ENCODE measurements around the gene GMPS.
"Not testable (repeated sequence)": the region's sequence is repeated elsewhere in the genome, so short reads cannot be mapped to it uniquely, and the experiment has no call there.

The GMPS gene

DNA sequence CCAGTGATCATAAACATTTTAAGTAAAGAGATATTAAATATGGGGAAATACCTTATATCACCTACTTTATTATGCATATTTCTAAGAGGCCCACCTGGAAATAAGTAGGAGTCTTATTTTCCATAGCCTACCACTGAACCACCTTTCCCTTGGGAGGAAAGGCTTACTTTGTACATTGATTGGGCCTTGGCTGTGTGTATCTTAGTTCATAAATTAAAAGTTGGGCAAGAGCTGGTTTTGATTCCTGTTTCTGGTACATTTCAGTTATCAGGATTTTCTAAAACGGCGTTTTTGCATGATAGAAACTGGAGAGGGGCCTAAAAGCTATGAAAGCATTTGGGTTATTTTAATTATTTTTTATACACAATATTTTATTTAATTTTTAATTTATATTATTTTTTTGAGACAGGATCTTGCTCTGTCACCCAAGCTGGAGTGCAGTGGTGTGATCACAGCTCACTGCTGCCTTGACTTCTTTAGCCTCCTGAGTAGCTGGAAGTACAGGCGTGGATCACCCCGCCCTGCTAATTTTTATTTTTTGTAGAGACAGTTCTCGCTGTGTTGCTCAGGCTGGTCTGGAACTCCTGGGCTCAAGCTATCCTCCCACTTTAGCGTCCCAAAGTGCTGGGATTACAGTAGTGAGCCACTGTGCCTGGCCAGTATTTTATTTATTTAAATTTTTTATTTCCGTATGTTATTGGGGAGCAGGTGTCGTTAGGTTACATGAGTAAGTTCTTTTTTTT lies 2.6 kb downstream of the GMPS start:
- no peak for DNase-seq

DNA sequence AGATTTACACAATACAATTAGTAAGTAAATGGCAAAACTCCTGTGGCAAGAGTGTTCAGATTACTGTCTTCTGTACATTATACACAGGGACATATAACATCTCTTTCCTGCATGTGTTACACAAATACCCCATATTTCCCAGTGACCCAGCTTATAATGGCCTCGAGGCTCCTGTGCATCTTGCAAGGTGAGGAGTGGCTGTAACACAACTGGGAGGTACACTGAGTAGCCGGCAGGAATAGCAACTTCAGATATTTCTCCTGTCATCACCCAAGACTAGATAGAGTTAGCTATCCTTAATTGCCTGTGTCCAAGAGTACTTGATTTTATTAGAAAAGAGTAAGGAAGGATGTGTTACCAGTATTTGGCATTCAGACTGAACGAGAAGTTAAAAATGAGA lies 5.6 kb downstream of the GMPS start:
- DNase-seq = no peak

DNA sequence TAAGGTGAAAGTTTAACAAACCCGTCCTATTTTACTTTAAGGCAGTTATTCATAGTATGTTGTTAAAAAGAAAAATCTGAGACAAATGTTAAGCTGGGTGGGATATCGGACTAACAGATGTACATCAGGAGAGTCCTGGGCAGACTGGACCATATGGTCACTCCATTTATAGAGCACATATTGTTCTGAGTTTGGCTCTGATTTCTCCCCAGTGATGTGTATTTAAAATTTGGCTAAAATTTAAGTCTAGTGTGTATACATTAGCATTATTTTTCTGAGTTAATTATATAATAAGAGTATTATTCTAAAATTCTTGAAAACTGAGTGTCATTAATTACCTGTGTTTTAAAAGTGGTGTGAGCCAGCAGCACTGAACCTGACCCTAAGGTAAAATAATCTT lies 6.1 kb downstream of the GMPS start:
- no peak for DNase-seq

DNA sequence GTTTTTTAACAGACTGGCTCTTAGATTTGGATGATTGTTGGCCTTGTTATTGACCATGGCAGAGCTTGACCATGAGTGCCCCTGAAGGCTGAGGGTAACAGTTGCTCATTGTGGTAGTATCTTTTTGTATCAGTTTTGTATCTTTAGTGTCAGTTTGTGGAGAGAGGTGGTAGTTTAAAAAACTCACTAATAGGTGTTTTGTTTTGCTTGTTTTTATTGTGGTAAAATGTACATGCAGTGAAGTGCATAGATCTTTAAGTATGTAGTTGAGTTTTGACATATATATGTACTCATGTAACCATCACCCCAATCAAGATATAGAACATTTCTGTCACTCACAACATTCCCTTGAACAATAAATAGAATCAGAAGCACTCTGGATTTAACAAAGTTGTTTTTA lies 9.8 kb downstream of the GMPS start:
- DNase-seq = no peak

DNA sequence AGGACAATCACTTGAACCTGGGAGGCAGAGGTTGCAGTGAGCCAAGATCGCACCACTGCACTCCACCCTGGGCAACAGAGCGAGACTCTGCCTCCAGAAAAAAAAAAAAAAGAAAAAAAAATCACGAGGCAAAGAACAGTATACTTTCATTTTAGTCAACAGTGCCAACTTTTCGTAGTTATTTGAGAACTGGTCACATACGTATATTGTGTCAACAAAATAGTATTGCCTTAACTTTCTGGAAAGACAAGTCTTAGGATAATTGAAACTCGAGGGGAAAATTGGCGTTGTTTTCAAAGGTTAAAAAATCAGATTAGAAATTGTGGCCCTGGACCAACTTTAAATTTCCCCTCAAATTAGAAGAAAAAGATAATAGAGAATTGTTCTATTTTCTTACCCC lies 13.8 kb downstream of the GMPS start:
- DNase-seq = no peak

DNA sequence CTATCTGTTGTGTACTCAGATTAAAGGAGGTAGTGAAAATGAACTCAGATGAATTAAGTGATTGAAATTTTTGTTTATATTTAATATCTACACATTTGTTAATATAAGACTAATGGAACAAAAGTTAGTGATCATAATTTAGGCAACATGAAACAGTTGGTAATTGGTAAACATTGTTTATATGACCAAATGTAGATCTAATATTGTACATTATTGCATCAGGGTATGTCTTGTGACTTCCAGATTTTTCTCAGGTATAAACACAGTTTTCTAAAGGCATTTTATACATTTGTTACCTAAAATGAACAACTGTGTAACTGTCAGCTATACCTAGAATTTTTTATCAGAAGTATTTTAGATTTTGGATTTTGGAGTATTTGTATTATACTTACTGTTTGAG lies 14.8 kb downstream of the GMPS start:
- DNase-seq = no peak

DNA sequence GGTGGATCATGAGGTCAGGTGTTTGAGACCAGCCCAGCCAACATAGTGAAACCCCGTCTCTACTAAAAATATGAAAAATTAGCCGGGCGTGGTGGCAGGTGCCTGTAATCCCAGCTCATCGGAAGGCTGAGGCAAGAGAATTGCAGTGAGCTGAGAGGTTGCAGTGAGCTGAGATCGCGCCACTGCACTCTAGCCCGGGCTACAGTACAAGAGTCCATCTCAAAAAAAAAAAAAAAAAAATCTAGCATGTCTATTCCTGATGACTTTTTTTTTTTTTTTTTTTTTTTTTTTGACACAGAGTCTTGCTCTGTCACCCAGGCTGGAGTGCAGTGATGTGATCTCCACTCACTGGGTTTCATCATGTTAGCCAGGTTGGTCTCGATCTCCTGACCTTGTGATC lies 15.9 kb downstream of the GMPS start:
- DNase-seq = not testable (repeated sequence)

DNA sequence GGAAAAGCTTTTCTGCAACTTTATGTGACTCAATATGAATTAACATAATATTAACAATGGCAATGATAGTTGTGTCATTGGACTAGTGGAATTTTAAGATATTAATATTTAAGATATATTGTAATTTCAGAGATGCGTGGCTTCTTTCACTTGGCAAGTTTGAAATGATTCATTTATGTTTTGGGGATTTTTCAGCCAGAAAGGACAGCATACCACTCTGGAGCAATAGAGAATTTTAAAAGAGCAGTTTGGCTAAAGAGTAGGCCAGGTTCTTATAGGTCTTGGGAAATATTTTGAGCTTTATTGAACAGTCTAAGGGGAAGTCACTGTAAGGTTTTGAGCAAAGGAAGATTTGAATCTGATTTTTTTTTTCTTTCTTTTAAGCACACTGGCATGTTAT lies 16.5 kb downstream of the GMPS start:
- DNase-seq = no peak

DNA sequence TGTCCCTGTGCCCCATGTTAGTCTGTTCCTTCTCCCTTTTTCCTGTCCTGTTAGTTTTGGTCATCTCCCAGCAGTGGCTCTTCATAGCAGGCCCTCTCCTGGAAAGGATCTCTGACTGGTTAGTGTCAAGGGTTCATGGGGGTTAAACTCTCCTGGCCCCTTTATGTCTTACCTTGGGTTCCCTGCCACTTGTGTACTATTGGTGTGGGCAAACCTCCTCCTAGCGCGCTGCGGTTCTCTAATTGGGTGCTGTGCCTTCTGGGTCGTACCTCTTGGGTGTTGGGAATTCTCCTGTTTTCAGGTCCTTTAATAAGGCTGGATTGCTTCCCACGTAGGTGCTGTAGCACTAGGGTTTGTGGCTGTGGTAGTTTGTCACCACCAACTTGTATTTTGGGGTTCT lies 18.8 kb downstream of the GMPS start:
- DNase-seq = no peak

DNA sequence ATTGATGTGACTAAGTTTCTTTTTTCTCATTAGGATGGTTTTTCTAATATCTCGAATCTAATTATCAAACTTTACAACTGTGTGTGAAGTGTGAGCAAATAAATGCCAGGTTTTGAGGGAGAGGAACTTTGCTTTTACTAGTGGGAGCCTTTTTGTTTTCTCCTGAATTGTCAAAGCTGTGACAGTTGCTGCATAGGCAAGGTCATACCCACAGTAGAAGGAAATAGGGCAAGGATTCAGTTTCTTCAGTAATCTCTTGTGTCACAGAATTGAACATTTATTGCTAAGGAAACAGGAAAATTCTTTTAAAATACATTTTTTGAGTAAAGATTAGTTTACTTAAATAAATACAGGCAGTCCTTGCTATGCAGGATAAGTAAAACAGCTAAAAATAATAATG lies 19.5 kb downstream of the GMPS start:
- DNase-seq = no peak

DNA sequence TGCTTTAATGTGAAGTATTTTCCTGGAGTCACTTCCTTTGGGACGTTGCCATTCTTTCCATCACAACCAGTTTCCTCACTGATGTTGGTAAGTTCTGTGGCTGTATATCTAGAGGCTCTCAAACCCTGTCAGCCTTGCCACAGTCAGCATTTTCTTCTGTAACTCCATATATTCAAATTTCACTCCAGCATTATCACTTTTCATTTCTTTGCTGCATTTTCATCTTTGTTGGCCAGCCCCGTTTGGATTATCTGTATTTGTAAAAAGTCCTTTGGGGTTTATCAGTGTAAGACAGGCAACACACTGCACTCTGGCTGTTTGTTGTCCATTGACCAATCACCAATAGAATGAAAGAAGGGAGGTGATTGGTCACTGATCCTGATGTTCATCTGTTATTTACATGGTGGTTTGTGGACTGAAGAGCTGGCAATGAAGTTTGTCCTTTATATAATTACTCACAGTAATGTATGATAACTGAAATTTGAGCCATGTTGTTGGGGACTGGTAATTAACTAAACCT lies 20.3 kb downstream of the GMPS start:
- no peak for DNase-seq

DNA sequence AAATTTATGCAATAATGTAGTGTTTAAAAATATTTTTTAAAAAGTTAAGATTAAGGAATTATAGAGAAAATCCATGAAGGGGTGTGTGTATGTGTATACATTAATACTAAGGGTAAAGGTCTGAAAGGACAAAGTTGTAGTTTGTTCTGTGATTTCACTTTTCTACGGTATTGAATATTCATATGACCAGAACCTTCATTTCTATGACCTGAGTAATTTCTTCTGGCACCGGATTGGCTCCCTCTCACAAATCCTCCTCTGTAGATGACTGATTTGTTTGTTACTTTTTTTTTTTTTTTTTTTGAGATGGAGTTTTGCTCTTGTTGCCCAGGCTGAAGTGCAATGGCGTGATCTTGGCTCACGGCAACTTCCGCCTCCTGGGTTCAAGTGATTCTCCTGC lies 20.9 kb downstream of the GMPS start:
- DNase-seq = no peak

DNA sequence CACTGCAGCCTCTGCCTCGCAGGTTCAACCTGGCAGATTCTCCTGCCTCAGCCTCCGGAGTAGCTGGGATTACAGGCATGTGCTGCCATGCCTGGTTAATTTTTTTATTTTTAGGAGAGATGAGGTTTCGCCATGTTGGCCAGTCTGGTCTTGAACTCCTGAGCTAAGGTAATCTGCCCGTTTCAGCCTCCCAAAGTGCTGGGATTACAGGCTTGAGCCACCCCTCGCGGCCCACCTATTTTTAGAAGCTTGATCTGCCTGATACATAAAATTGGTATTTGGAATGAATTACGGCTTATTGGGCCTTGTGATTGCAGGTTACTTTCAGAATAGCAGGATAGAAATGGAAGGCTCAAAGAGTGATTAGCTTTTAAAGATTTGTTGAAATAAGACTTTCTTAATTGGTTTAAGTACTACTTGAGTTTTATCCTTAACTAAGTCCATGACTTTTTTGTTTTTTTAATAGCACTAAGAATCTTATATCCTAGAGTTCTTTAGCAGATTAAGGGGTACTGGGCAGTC lies 25.0 kb downstream of the GMPS start:
- no peak for DNase-seq

DNA sequence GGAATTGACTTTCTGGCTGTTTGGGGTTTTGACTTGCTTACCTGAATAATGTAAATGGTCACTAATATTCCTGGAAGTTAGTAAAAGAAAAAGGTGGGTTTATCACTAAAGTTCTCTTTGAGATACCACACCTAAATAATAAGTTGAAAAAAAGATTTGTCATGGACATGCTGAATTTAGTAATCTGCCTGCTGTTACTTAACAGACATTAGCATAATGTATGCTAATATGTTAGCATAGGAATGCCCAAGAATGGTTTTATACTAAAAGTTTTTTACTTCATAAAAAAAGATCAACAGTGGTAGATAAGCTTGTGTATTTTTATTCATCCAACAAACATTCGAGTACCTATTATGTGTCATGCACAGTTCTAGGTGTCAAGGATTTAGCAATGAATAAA lies 36.5 kb downstream of the GMPS start:
- no peak for DNase-seq

DNA sequence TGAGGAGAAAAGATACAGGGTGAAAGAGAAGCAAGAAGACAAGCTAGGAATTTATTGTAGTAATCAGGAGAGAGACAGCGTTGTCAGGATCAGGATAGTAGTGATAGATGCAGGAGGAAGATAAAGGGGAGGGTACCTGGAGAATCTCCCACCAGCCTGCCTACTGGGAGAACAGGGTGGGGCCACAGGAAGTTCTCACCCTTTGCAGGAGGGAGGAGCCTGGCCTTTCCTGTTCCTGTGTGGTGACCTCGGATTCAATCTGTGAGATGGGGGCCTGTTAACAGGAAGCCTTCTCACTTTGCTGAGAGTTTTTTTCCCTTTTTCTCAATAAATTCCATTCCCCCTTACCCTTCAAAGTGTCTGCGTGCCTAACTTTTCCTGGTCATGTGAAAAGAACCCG lies 37.6 kb downstream of the GMPS start:
- DNase-seq = no peak

DNA sequence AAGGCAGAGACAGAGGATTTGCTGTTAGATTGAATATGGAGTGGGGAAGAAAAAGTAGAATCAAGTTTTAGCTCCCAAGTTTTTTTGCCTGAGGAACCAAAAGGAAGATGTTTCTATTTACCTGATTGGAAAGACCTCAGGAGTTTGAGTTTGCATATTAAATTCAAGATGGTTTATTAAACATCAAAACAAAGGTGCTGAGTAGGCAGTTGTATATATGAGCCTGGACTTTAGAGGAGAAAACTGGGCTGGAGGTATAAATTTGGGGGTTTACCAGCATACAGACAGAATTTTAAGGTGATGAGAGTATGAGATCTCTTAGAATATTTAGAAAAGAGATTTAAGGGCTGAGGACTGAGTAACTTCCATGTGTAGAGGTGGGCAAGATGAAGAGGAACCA lies 38.2 kb downstream of the GMPS start:
- no peak for DNase-seq

DNA sequence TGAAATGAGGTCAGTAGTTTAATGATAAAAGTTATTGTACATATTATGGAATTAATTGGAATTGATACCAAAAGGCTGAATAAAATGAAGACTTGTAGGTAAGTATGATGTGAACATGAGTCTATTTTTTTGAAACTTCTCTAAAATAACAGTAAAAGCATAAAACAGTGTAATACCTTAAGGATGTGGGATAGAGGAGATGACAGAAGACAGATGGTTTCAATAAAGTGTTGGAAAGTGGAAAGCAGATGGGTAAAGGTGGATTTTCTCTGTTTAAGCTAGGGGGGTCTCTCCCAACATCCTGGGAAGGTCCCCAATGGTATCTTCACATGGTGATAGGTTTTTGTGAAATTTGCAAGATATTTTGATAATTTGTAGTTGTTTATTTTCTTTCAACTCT lies 41.6 kb downstream of the GMPS start:
- DNase-seq = no peak

DNA sequence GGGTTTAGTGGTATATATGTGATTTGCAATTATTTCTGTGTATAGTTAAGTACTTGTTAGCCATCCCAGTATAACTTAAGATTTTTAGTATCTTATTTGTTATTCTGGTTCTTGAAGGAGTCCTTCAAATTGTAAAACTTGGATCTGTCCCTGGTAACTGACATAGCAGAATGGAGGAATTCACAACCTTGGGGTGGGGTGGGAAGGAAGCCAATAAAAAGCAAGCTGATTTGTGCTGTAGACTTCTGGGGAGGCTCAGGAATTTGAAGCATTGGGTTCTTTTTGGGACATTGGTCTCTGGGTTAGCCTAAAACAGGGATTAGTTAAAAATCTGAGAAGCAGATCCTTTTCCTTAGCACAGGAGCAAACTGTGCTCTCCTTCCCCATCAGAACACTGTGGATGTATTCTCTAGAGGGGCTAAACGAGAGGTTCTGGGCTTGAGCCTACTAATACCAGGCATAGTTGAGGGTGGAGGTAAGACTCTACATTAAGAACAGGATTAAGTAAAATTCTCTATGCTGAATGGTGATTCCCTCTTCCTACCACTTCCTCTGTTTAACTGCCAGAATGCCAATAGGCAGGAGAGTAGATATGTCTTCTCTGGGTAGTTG lies 42.2 kb downstream of the GMPS start:
- DNase-seq = no peak

DNA sequence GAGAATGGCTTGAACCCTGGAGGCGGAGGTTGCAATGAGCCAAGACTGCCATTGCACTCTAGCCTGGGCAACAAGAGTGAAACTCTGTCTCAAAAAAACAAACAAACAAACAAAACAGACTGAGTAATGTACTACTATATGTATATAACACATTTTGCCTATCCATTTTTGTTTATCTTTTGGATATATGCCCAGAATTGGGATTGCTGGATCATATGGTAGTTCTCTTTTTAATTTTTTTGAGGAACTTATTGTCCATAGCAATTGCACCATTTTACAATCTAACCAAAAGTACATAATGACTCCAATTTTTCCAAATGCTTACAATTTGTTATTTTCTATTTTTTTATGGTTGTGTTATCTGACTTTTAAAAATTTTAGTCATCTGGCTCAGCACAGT lies 47.3 kb downstream of the GMPS start:
- DNase-seq = no peak

DNA sequence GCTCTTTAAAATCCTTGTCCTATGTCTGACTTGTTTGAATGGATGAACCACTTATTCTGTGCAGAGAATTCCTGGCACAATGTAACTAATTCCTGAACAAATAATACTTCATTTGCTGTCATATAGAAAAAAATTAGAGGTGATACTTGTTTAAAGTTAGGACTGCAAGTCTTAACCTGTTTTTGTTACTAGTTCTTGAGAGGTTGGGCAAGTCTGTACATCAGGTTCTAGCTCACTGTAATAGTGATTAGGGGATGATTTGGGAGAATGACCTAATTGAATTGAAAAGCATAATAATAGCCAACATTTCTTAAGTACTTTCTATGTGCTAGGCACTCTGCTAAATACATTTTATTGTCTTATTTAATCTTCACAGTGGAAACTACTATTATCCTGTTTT lies 49.3 kb downstream of the GMPS start:
- no peak for DNase-seq

DNA sequence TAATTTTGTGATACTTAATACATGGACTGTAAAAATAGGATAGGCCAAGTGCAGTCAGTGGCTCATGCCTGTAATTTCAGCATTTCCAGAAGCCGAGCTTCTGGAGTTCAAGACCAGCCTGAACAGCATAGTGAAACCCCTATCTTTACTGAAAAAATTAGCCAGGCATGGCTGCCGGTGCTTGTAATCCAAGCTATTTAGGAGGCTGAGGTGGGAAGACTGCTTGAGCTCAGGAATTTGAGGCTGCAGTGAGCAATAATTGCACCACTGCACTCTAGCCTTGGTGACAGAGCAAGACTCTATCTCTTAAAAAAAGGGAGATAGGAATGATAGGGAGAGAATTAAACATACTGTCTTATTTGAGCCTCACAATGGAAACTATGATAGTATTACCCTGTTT lies 51.0 kb downstream of the GMPS start:
- no peak for DNase-seq

DNA sequence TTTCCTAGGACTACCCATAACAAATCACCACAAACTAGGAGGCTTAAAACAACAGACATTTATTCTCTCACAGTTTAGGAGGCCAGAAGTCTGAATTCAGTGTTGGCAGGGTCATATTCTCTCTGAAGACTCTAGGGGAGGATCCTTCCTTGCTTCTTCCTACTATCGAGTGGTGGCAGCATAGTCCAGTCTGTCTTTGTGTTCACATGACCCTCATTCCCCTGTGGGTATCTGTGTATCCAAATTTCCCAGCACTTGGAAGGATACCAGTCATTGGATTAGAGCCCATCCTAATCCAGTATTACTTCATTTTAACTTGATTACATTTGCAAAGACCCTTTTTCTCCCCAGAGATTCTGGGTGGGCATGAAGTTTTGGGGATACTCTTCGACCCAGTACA lies 63.8 kb downstream of the GMPS start:
- DNase-seq = no peak

DNA sequence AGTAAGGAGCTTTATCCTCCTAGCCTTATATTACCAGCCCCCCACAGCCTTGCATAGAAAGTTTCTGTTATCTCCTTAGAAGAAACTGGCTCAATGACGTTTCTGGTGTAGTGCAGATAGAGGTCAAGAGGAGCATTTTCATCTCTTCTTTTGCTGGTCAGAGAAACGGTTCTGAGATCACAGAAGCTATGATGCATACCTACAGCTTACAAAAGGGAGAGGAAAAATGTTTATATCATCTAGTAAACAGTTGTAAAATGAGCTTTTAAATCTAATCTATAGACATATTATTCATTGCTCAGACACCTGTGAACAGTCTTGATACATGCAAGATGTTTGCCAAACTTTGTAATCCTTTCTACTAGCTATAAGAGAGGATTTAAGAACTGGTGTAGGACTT lies 68.0 kb downstream of the GMPS start:
- no peak for DNase-seq

DNA sequence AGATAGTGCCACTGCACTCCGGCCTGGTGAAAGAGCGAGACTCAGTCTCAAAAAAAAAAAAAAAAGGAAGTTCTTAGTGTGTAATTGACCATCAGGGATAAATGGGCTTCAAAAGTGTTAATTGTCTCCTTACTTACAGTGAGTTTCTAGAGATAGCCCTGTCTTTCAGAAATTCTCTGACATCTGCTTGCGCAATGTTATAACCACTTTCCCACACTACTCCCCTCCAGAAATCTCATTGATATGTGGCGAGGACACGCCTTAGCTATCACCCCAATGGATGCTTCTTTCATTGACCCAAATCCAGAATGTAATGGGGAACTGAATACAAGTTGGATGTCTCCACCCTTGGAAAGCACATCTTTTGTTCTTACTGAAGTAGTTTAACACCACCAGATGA lies 70.9 kb downstream of the GMPS start:
- DNase-seq = no peak

DNA sequence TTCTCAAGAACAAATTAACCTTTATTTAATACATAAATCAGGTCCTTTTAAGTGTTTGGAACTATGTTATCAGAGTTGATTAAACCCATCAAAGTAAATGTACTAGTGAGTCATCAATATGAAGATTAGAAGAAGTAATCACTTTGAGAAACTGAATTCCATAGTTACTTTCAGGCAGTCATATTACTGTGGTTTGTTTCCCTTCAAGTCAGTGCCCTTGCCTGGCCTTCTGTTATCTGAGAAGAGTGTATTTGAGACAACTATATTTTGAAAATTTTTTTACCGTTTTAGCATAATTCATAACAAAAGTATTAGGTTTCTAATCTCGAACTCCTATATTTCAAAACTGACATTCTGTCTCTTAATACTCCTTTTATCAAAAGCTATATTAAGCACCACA lies 73.6 kb downstream of the GMPS start:
- DNase-seq = no peak
